ENCODE data around the gene TMEM191B.
"Not testable (repeated sequence)": the region's sequence is repeated elsewhere in the genome, so short reads cannot be mapped to it uniquely, and the experiment has no call there.

DNA sequence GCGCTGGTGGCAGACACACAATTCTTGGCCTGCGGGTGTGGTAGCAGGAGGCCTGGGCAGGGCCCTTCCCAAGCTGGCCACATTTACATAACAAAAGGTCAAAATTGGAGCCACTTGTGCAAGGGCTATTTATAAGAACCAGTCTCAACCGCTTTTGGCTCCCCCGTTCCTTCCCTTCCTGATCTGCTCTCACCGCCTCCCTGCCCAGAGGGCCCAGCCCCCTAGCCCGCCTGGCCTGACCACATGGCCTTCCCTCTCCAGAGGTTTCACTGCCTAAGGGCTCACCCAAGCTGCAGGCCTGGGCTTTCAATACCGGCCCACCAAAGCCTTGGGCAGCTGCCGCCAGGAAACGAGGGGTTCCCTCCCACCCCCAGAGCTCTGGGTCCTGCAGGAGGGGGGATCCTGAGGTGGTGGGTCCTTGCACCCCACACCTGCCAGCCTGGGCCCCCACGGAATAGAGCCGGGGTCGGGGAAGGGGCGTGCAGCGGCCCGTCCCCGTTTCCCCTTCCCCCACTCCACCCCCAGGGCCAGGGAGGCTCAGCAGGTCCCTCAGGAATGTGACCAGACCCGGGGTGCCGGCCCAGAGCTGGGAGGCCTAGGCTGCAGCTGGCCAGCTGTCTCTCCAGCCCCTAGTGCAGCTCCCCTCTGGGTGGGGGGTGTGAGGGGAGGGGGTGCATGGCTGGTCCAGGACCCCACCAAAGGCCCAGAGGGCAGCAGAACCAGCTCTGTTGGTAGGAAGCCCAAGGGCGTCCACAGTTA is 25.4 kb downstream of the TMEM191B start:
- TF ChIP-seq, protein P1, sequence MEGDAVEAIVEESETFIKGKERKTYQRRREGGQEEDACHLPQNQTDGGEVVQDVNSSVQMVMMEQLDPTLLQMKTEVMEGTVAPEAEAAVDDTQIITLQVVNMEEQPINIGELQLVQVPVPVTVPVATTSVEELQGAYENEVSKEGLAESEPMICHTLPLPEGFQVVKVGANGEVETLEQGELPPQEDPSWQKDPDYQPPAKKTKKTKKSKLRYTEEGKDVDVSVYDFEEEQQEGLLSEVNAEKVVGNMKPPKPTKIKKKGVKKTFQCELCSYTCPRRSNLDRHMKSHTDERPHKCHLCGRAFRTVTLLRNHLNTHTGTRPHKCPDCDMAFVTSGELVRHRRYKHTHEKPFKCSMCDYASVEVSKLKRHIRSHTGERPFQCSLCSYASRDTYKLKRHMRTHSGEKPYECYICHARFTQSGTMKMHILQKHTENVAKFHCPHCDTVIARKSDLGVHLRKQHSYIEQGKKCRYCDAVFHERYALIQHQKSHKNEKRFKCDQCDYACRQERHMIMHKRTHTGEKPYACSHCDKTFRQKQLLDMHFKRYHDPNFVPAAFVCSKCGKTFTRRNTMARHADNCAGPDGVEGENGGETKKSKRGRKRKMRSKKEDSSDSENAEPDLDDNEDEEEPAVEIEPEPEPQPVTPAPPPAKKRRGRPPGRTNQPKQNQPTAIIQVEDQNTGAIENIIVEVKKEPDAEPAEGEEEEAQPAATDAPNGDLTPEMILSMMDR (IDR thresholded peaks at IDR 0.05 in 4 of 5, conservative IDR thresholded peaks at IDR 0.05 in 1 of 5): not testable (repeated sequence)
- TF ChIP-seq POLR2A (IDR thresholded peaks at IDR 0.05): not testable (repeated sequence)
